ENCODE data around the gene ITPRIP.

ITPRIP gene

DNA sequence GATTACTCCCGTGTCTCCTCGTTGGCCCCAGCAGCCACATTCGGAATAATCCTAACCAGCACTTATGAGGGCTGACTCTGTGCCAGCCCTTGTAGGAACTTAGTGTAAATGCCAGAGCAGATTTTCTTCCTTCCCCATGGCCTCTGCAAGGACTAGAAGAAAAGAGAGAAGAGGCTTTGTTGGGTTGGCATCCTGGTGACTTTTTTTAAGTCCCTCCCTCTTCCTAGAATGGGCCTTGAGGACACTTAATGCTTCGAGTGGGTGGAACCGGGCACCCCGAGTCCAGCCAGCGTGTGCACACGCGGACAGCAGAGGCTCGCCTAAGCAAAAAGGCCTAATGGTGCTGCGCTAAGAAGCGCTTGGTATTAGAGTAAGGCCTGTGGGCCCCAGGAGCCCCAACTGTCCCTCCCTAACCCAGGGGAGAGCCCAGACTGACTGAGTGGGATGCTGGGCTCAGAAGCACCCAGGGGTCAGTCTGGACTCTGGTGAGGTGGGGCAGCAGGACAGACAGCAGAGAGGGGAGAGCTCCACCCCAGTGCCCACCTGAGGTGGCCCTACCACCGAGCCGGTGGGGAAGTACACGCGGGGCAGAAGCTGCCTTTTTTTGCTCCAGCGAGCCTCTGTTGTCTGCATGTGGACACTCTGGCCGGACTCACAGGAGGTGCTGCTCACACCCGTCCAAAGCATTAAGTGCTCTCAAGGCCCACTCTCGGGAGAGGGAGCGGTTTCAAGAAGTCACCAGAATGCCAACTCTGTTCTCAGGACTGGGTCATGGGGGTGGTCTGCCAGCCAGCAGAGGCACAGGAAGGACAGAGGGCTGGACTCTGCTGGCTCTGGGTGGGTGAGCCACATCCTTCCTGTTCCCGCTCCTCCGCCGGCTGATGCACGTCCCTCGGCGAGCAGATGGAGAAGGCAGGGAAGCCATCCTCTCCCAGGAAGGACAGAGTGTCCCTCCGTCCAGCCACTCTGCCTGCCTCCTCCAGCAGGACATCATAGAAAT is 12.5 kb downstream of the ITPRIP start:
- DNase-seq (ENCODE audit: low spot score) = no peak

GRCh38 chr10:104324931-104325330 is 13.3 kb downstream of the ITPRIP start:
- no peak for DNase-seq (ENCODE audit: low spot score)

GRCh38 chr10:104324221-104324686 is 14.0 kb downstream of the ITPRIP start:
- DNase-seq (ENCODE audit: low spot score) = no peak

GRCh38 chr10:104323760-104324201 is 14.5 kb downstream of the ITPRIP start:
- DNase-seq (ENCODE audit: low spot score) = no peak

- no peak for DNase-seq (ENCODE audit: low spot score)
Measured at GRCh38 chr10:104323085-104323484, 15.2 kb downstream of the ITPRIP start.

- no peak for DNase-seq (ENCODE audit: low spot score)
Measured at GRCh38 chr10:104322416-104322782, 15.9 kb downstream of the ITPRIP start.

- DNase-seq (ENCODE audit: low spot score) = no peak
Measured at GRCh38 chr10:104321725-104322415, 16.4 kb downstream of the ITPRIP start.

GRCh38 chr10:104321226-104321625 is 17.0 kb downstream of the ITPRIP start:
- DNase-seq (ENCODE audit: low spot score) = no peak

DNA sequence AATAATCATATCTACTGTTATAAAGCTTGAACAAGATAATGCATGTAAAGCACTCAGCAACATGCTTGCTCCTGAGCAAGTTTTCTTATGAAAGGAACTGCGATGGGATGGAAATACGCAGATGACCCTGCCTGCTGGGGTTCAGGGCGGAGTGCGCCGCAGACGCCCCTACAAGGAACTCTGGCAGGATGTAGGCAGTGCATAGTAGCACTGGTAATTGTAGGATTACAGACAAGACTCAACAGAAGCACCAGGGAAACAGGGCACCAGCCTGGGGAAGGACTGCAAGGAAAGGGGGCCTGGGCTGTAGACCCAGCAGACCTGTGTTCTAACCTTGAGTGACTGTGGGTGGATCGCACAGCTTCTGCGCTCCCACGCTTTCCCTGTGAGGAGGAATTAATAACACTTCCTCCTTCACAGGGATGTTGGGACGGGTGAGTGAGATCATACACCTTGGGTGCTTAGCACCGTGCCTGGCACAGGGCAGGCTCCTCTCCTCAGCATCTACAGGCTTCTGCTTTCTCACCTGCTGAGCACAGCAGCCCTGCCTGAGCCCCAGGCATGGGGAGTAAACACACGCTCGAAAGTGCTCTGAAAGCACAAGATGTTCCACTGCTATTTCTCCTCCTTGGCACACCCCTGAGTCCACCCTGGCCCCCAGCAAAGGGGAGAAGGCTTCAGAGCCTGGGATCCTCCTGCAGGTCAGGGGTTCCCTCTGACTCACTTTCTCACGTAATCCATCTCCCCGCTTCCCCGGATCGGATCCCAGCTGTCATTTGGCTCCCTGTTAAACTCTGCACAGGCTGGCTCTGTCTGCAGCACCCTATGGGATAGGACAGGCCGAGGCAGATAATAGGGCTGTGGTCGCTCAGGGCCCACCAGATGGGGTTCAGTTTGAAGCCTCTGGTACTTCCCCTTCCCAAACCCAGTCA is 19.2 kb downstream of the ITPRIP start:
- DNase-seq (ENCODE audit: low spot score) = no peak

DNA sequence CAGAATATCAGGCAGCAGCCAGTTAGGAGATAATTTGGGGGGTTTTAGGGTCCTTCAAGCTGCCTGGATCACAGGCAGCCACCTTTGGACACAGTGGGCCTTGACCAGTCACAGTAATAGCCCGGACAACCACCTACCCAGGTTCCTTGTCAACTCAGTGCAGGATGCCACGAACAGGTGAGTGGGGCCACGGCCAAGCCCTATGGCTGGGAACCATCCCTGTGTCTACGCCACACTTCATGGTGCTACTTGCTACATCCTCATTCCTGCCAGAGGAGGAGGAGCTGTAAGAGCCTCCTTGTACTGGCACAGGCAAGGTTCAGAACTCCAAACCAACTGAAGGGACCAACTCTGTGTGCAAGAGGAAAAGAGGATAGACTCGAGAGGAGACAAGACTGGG is 19.9 kb downstream of the ITPRIP start:
- no peak for DNase-seq (ENCODE audit: low spot score)

- no peak for DNase-seq (ENCODE audit: low spot score)
Measured at GRCh38 chr10:104317726-104318299, 20.5 kb downstream of the ITPRIP start.

DNA sequence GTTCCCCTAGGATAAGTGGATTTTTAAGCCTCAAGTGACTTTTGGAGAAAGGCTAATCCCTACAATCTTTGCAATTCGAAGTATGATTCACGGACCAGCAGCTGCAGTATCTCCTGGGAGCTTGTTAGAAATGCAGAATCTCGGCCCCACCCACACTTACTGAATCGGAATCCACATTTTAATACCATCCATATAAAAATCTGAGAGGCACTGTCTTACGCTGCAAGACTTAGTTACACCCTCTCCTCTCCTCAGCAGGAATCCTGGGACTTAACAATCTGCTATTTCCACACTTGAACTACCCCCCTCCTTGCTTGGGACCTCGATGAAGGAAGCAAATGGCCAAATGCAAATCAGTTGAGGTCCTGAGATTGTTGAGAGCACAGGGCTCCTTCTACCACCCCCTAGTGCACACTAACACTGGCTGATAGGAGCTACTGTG is 21.0 kb downstream of the ITPRIP start:
- no peak for DNase-seq (ENCODE audit: low spot score)

DNA sequence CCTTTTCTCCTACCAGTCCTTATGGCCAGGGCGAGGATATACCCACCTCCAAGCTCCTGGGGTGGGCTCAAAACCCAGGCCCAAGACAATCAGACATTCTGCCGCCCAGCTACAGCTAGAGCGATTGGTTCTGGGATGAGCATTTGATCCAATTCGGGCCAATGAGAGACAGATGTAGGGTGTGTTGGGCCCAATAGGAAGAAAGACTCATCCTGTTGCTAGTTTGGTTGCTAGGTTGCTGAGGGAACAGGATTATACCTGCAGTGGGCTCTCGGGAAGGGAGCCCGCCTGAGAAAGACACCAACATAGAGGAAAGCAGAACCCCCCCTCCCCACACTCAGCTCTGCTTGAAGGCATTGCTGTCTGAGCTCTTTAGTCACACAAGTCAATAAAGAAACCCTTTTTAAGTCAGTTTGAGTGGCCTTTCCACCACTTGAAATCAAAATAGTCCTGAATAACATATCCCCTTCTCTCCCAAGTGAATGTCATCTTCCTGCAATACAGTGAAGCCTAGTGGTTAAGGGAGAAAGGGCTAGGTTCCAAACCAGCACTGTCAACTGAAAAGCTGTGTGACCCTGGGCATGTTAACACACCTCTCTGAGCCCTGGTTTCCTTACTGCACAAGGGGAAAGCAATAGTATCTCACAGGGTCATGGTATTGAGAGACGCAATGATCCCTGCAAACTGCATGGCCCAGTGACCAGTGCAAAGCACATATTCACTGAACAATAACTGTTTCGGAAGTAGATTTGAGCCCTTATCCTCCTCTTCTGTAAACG is 21.8 kb downstream of the ITPRIP start:
- no peak for DNase-seq (ENCODE audit: low spot score)

- no peak for DNase-seq (ENCODE audit: low spot score)
Measured at GRCh38 chr10:104315486-104315921, 22.8 kb downstream of the ITPRIP start.

DNA sequence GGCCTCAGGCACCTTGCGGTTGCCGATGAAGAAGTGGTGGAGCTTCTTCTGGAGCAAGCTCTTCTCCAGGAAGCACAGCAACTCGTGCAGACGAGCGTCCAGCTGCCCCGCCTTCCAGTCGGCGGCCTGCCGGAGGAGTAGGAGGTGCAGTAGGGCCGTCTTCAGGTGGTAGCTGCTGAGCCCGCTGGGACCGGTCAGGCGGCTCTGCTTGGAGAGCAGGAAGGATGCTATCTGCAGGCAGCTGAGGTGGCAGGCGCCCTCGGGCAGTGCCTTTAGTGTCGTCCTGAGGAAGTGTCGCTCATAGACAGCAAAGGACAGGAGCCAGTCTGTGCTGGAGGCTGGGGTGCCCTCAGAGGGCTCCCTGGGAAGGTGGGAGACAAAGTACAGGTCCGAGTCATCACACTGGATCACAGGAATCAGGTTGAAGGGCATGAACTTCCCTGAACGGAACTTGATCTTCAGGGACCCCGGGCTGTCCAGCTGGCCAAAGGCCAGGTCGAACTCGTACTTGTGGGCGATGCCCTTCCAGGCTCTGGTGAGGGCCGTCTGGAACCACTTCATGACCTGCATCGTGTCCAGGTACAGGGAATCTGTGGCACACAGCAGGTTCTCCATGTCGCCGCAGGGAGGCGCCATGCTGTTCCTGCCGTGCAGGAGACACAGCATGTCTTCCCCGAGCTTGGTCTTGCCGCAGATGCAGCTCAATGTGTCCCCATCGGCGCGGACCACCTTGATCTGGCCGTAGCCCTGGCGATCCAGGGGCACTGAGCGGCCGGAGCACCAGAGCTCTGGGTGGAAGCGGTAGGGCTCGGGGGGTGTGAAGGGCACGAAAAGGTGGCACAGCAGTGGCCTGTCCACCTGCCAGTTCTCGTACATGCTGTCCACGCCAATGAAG is 23.4 kb downstream of the ITPRIP start:
- no peak for DNase-seq (ENCODE audit: low spot score)

- DNase-seq (ENCODE audit: low spot score) = no peak
Measured at GRCh38 chr10:104311184-104311720, 27.0 kb downstream of the ITPRIP start.

- DNase-seq (ENCODE audit: low spot score) = no peak
Measured at GRCh38 chr10:104309980-104310978, 28.0 kb downstream of the ITPRIP start.

DNA sequence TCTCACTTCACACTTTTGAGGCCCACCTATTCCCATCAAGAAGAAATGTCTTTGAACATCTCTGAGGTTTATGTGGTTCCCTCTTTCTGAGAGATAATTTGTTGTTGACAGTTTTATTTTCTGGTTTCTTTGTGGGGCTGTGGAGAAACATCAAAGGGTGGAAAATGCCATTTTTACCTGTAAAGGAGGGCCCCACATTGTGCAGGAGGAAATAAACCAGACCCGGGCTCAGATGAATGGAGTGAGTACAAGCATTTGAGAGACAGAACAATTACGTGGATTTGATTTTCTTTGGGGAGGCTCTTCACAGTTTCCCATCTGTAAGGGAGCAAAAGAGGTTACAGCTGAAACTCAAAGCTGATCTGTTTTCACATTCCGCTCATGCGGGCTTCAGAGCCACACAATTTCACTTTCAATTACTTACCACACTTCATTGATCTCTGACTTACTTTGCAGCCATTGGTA is 29.8 kb downstream of the ITPRIP start:
- no peak for DNase-seq (ENCODE audit: low spot score)
